GM10266 (cell line): Measurements from ENCODE around the gene GINM1.

Source experiments
- DNase-seq: peaks from one replicate; pipeline ENCODE4 v3.0.0; 2012; ENCODE audit errors: extremely low spot score
- TF ChIP-seq, protein P1 (sequence below): IDR thresholded peaks from 2 replicates; pipeline ENCODE4 v1.5.1; 2012; ENCODE audit warnings: mild to moderate bottlenecking, low read depth; ENCODE audit not compliant: control insufficient read depth, insufficient read depth; ENCODE audit errors: missing control alignments

GINM1 gene

DNA sequence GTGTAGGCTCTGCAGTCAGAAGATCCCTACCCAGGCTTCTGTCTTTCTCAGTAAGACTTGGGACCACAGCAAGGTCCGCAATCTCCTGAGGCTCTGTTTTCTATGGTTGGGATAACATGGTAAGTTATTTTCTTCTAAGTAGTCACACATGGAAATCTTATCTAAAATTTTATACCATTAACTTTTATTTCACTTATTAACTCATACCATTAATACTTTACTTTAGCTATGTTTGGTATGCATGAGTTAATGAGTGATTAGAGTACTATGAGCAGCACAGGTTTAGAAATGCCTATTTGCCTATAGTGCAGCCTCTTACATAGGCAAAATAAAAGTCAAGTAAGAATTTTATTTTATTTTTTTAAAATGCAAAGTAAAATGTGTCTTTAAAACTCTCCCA lies 27.2 kb downstream of the GINM1 start:
- no peak for DNase-seq
- TF ChIP-seq, protein P1, sequence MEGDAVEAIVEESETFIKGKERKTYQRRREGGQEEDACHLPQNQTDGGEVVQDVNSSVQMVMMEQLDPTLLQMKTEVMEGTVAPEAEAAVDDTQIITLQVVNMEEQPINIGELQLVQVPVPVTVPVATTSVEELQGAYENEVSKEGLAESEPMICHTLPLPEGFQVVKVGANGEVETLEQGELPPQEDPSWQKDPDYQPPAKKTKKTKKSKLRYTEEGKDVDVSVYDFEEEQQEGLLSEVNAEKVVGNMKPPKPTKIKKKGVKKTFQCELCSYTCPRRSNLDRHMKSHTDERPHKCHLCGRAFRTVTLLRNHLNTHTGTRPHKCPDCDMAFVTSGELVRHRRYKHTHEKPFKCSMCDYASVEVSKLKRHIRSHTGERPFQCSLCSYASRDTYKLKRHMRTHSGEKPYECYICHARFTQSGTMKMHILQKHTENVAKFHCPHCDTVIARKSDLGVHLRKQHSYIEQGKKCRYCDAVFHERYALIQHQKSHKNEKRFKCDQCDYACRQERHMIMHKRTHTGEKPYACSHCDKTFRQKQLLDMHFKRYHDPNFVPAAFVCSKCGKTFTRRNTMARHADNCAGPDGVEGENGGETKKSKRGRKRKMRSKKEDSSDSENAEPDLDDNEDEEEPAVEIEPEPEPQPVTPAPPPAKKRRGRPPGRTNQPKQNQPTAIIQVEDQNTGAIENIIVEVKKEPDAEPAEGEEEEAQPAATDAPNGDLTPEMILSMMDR = no peak

- DNase-seq = no peak
- TF ChIP-seq, protein P1 = no peak
These were observed 34.3 kb downstream of the GINM1 start for GRCh38 chr6:149600508-149600907.

- TF ChIP-seq, protein P1 = no peak
- no peak for DNase-seq
These were observed 42.3 kb downstream of the GINM1 start for GRCh38 chr6:149608381-149608982.

- no peak for DNase-seq
- TF ChIP-seq, protein P1 = no peak
These were observed 48.2 kb downstream of the GINM1 start for GRCh38 chr6:149614337-149614736.

GRCh38 chr6:149615805-149616204 lies 49.6 kb downstream of the GINM1 start:
- no peak for DNase-seq
- TF ChIP-seq, protein P1 = no peak

DNA sequence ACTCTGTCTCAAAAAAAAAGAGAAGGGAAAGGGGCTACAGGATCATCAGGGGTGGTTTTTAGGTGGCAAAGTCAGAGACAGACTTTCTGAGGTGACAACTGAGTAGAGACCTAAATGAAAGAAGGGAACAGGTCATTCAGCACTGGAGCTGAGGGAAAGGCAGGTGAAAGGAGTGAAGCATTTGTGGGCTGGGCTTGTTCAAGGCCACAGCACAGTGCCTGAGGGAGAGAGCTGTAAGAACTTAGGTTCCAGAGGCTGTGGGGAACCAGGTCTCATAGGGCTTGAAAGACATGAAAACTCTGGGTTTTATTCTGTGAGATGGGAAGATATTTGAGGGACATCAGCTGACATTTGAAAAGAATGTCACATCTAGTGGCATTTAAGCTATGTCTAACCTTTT lies 61.5 kb downstream of the GINM1 start:
- TF ChIP-seq, protein P1 = no peak
- no peak for DNase-seq

GRCh38 chr6:149628875-149629510 lies 62.8 kb downstream of the GINM1 start:
- DNase-seq = no peak
- TF ChIP-seq, protein P1 = no peak
